Measurements from ENCODE around the gene ZDHHC23. TPM values are rescaled to one million over a fixed set of nuclear protein-coding genes. Genes with fewer than 3 reads are reported as not detected.

Gene ZDHHC23
- total and polyA plus RNA-seq, 12 donors: 1.1 to 3.7 (median 2.0) TPM

DNA sequence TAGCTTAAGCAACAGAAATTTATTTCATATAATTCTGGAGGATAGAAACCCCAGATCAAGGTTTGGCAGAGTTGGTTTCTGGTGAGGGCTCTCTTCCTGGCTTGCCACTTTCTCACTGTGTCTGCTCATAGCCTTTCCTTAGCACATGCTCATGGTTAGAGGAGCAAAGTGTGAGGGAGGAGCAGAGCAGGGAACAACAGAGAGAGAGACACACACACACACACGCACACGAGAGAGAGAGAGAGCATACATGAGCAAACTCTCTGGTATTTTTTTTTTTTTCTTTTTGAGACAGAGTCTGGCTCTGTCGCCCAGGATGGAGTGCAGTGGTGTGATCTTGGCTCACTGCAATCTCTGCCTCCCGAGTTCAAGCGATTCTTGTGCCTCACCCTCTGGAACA lies 36.8 kb upstream of the ZDHHC23 start:
- Histone ChIP-seq H3K4me3 (no peak overlapping the region), H3K36me3 (no peaks in the 10 kb centered on the region), H3K4me1 (no peaks in the 10 kb centered on the region), H3K27me3 (peaks cover 0 to 4% (median 0%) of the 10 kb centered on the region in 7 donors), H3K27ac (no peak overlapping the region), H3K9me3 (no peaks in the 10 kb centered on the region)
- intact Hi-C loops (cut with DNase I): loop anchor here in 7 of 10 donors (5.0 to 10.0 kb wide), 5 partner anchors 66 to 174 kb away; partner anchors contain the start of gene GRAMD1C (in 3 of the 7)
- ATAC-seq: no peak
- TF ChIP-seq, protein P1, sequence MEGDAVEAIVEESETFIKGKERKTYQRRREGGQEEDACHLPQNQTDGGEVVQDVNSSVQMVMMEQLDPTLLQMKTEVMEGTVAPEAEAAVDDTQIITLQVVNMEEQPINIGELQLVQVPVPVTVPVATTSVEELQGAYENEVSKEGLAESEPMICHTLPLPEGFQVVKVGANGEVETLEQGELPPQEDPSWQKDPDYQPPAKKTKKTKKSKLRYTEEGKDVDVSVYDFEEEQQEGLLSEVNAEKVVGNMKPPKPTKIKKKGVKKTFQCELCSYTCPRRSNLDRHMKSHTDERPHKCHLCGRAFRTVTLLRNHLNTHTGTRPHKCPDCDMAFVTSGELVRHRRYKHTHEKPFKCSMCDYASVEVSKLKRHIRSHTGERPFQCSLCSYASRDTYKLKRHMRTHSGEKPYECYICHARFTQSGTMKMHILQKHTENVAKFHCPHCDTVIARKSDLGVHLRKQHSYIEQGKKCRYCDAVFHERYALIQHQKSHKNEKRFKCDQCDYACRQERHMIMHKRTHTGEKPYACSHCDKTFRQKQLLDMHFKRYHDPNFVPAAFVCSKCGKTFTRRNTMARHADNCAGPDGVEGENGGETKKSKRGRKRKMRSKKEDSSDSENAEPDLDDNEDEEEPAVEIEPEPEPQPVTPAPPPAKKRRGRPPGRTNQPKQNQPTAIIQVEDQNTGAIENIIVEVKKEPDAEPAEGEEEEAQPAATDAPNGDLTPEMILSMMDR (IDR thresholded peaks at IDR 0.05): no peak
- DNase-seq: no peak
- 59 to 84% methylated on average over 3 to 5 of the region's 5 CpGs for WGBS, 2 donors

DNA sequence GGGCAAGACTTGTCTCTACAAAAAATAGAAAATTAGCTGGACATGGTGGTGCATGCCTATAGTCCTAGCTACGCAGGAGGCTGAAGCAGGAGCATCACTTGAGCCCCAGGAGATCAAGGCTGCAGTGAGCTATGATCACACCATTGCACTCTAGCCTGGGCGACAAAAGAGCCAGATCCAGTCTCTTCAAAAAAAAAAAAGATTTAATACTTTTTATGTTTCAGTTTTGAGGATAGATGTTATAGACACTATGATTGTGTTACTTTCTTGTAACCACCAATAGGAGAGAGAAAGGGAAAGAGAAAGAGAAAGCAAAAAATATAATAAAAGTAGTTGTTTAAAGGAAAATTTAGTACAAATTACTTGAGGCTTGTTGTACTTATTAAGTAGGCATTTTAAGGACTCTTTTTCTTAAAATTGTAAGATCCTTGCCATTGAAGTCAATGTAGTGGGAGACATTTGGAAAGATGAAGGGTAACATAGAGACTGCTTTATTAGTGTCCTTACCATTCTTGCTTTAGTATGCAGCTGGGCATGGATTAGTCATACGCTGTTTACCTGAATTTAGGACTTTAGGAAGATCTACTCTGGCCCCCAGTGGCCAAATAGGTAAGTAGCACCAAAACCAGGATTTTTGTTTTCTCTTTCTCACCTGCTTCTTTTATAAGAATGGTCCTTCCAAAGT lies 35.1 kb upstream of the ZDHHC23 start:
- 69% methylated on average over 3 of the region's 3 CpGs for WGBS, 2 donors
- ATAC-seq (peak in 1 of 8 donors; percentile 51), DNase-seq (no peak)
- Histone ChIP-seq H3K36me3 (no peaks in the 10 kb centered on the region), H3K27me3 (peaks cover 0 to 4% (median 0%) of the 10 kb centered on the region in 7 donors), H3K4me1 (no peaks in the 10 kb centered on the region), H3K4me3 (no peak overlapping the region), H3K27ac (no peak overlapping the region), H3K9me3 (no peaks in the 10 kb centered on the region)
- intact Hi-C loops (cut with DNase I): loop anchor here in 8 of 10 donors (2.0 to 10.0 kb wide), 6 partner anchors 68 to 175 kb away; partner anchors contain the start of gene GRAMD1C (in 4 of the 8)
- TF ChIP-seq, protein P1 (IDR thresholded peaks at IDR 0.05): peak in 8 of 9 donors; percentile 6 to 55 (median 50)

DNA sequence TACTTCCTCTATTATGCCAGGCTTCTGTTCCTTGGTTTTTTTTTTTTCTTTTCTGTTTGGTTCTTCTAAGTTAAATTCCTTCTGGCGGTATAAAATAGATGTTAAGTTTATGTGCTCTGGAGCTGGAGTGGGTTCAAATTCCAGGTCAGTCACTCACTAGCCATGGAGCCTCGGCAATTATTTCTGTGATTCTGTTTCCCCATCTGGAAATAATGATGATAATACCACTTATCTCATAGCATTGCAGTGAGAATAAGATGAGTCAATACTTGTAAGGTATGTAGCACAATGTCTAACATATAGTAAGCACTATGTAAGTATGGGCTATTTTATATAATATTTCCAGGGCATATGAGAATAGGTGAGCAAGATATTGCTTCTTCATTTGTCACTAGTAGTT lies 33.2 kb upstream of the ZDHHC23 start:
- no peak overlapping the region for H3K4me3 ChIP-seq
- WGBS, 2 donors: 53 to 55% methylated on average over 2 of the region's 2 CpGs
- intact Hi-C loops (cut with DNase I): loop anchor here in 7 of 10 donors (5.0 to 10.0 kb wide), 5 partner anchors 70 to 177 kb away; partner anchors contain the start of gene GRAMD1C (in 3 of the 7)
- H3K27ac ChIP-seq: no peak overlapping the region
- H3K9me3 ChIP-seq: no peaks in the 10 kb centered on the region
- DNase-seq (no peak), ATAC-seq (no peak)
- H3K4me1 ChIP-seq: no peaks in the 10 kb centered on the region
- TF ChIP-seq, protein P1 (IDR thresholded peaks at IDR 0.05): no peak
- no peaks in the 10 kb centered on the region for H3K36me3 ChIP-seq
- no peaks in the 10 kb centered on the region for H3K27me3 ChIP-seq

DNA sequence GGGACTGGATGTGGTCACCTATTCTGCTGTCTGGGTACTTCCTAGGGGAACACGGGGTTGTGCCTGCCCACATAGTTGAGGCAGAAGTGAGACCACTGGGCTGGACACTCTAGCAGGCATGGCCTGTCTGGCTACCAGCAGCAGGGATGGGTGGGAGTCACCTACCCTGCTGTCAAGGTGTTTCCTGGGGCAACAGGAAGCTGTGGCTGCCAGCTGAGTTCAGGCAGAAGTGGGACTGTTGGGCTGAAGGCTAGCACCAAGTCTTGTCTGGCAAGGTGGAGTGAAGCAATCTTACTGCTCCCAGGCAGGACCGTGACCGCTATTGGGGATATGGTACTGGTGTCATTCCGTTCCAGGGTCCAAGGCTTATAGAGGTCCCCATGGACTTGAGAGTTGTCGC lies 20.3 kb upstream of the ZDHHC23 start:
- intact Hi-C loops (cut with DNase I): no loop called here

More for the DNA sequence above, 20.3 kb upstream of the ZDHHC23 start:
- Histone ChIP-seq H3K9me3 (peaks cover 0 to 23% (median 13%) of the 10 kb centered on the region in 11 donors), H3K4me1 (no peaks in the 10 kb centered on the region), H3K36me3 (no peaks in the 10 kb centered on the region), H3K27ac (no peak overlapping the region), H3K27me3 (no peaks in the 10 kb centered on the region), H3K4me3 (no peak overlapping the region)
- WGBS, 2 donors: 78 to 88% methylated on average over 5 of the region's 5 CpGs
- TF ChIP-seq, protein P1 (IDR thresholded peaks at IDR 0.05): no peak
- DNase-seq (no peak), ATAC-seq (no peak)
